HG03439 (cell line): ENCODE data around the gene SLC2A8.

Source experiments
- ATAC-seq: cut with Tn5 transposase; IDR thresholded peaks from one replicate; pipeline ENCODE4 v1.9.1; 2021; ENCODE audit warnings: mild to moderate bottlenecking, moderate library complexity; ENCODE audit not compliant: unreplicated experiment

Gene SLC2A8

DNA sequence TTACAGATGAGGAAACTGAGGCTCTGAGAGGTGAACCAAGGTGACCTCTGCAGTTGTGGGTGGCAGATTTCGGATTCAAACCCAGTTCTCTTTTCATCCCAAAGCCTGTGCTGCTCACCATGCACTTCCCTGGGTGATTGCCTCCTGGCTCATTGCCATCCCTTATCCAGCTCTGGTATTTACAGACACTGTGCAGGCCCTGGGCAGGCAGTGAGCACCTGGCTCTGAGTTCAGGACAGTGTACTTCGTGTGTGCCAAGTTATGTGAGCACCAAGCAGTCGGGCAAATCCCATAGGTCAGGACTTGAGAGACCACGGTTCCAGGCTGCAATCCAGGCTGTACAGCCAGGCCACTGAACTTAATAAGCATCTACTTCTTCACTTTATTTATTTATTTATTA is 55.7 kb downstream of the SLC2A8 start:
- ATAC-seq, result no peak

DNA sequence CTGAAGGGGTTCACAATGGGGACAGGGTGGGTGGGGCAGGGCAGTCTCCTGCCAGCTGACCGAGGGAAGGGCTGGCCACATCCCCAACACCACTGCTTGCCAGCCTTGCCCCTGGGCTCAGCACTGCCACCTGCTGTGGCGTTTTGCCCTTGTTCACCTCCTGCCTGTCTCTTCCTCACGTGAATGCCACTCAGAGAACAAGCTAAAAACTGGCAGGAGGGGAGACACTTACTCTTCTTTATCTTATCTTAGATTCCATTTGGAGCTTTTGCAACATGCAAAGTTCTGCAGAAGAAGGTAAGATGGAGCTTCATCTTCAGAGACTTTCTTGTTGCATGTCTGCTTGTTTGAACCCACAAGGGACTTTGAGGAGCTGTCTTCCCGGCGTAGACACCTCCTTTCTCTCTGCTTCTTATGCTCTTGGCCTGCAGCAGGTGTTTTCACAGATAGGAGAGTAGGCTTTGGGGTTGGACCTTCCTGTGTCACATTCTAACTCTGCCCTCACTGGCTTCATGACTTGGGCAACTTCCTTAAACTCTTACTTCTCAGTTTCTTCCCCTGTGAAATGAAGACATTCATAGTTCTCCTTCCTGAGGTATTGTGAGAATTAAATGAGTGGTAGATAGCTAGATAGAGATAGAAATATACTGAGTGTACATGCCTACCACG is 58.5 kb downstream of the SLC2A8 start:
- no peak for ATAC-seq

DNA sequence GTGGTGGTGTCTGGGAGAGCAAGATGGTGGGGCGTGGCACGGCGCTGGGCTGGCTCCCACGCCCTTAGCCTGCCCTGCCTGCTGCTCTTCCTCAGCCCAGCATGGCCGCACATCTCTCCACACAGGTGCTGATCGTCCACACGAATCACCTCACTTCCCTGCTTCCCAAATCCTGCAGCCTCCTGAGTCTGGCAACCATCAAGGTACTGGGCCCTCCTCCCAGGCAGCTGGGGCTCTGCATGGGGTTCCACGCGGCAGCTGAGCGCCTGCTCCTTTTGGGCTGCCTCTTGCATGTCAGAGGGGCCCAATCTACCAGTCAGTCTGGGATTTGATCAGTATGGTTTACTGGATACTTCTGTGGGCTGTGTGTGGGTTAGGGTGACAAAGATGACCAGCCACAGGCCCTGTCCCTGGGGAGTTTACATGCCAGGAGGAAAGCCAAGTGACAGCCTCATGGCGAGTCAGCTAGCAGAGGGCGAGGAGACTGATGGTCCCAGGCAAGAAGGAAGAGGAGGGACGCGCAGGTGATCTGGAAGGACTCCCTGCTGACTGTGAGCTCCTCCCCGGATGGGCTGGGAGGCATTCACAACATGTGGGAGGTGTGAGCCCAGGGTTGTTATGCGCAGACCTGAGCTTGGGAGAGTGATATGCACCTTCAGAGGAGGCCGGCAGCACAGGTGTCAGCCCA is 60.4 kb downstream of the SLC2A8 start:
- ATAC-seq, result no peak
